Endometrial microvascular endothelial cells (primary cell): ENCODE measurements around the gene LBHD1. TPM values are rescaled to one million over a fixed set of nuclear protein-coding genes. Genes with fewer than 3 reads are reported as not detected.

Source experiments
- in situ Hi-C: cut with HindIII; loops from 2 replicates; pipeline ENCODE4 v1.10.0; 2017; ENCODE audit warnings: low sequenced_read_pairs, low pct_unique_long_range_greater_than_20kb; ENCODE audit errors: inconsistent ontology term
- total RNA-seq: library from RNA; depleted of rRNA; stranded (reverse); fragments of >200 nt; gene quantifications from one replicate; pipeline ENCODE4 v1.2.3, GENCODE V29; 2015; ENCODE audit errors: inconsistent ontology term

Gene LBHD1
- total RNA-seq, 1 donor from 2014 or later, result 5.8 TPM

GRCh38 chr11:62667460-62667859, 4.6 kb downstream of the LBHD1 start:
- in situ Hi-C loops, result loop anchor here (25.0 kb wide), 1 partner anchor 105 kb away; the partner anchor contains the start of gene EEF1G

GRCh38 chr11:62666259-62666926, 5.7 kb downstream of the LBHD1 start:
- in situ Hi-C loops, result loop anchor here (25.0 kb wide), 1 partner anchor 104 kb away; the partner anchor contains the start of gene EEF1G

- in situ Hi-C loops, result loop anchor here (25.0 kb wide), 1 partner anchor 103 kb away; the partner anchor contains the start of gene EEF1G
Observed at GRCh38 chr11:62665599-62666258, 6.3 kb downstream of the LBHD1 start.

- in situ Hi-C loops, result loop anchor here (25.0 kb wide), 1 partner anchor 103 kb away; the partner anchor contains the start of gene EEF1G
Observed at GRCh38 chr11:62665075-62665598, 6.9 kb downstream of the LBHD1 start, which contains the start of the genes C11orf98 and CSKMT. Gene C11orf98, minus strand, starts transcription at chr11:62665210. Its CDS starts 41 bp downstream, at chr11:62665169. Gene CSKMT, plus strand, starts transcription at chr11:62665312. Its CDS starts 568 bp downstream, at chr11:62665880.

- in situ Hi-C loops, result loop anchor here (25.0 kb wide), 1 partner anchor 102 kb away; the partner anchor contains the start of gene EEF1G
Observed at GRCh38 chr11:62664405-62665074, 7.5 kb downstream of the LBHD1 start.

GRCh38 chr11:62656796-62657429, 15.2 kb downstream of the LBHD1 start:
- in situ Hi-C loops, result loop anchor here (25.0 kb wide), 1 partner anchor 95 kb away; the partner anchor contains the start of gene EEF1G

- in situ Hi-C loops, result loop anchor here (25.0 kb wide), 1 partner anchor 92 kb away; the partner anchor contains the start of gene EEF1G
Observed at GRCh38 chr11:62654297-62654696, 17.8 kb downstream of the LBHD1 start.

GRCh38 chr11:62652161-62653006, 19.7 kb downstream of the LBHD1 start:
- in situ Hi-C loops, result loop anchor here (25.0 kb wide), 1 partner anchor 90 kb away; the partner anchor contains the start of gene EEF1G

GRCh38 chr11:62650283-62650682, 21.8 kb downstream of the LBHD1 start:
- in situ Hi-C loops, result loop anchor here (25.0 kb wide), 1 partner anchor 88 kb away; the partner anchor contains the start of gene EEF1G

GRCh38 chr11:62649486-62649885, 22.6 kb downstream of the LBHD1 start:
- in situ Hi-C loops, result no loop called here

- in situ Hi-C loops, result no loop called here
Observed at GRCh38 chr11:62648967-62649364, 23.1 kb downstream of the LBHD1 start.

- in situ Hi-C loops, result no loop called here
Observed at GRCh38 chr11:62648185-62648966, 23.7 kb downstream of the LBHD1 start.

- in situ Hi-C loops, result no loop called here
Observed at GRCh38 chr11:62647609-62648005, 24.5 kb downstream of the LBHD1 start.

GRCh38 chr11:62646825-62647608, 25.1 kb downstream of the LBHD1 start:
- in situ Hi-C loops, result no loop called here

GRCh38 chr11:62645946-62646824, 25.9 kb downstream of the LBHD1 start, which contains the start of gene GANAB:
Gene GANAB, minus strand, starts transcription at chr11:62646613. Its CDS starts 14 bp downstream, at chr11:62646599.
- in situ Hi-C loops, result no loop called here
